ENCODE measurements around the gene VAV2.

Gene VAV2

DNA sequence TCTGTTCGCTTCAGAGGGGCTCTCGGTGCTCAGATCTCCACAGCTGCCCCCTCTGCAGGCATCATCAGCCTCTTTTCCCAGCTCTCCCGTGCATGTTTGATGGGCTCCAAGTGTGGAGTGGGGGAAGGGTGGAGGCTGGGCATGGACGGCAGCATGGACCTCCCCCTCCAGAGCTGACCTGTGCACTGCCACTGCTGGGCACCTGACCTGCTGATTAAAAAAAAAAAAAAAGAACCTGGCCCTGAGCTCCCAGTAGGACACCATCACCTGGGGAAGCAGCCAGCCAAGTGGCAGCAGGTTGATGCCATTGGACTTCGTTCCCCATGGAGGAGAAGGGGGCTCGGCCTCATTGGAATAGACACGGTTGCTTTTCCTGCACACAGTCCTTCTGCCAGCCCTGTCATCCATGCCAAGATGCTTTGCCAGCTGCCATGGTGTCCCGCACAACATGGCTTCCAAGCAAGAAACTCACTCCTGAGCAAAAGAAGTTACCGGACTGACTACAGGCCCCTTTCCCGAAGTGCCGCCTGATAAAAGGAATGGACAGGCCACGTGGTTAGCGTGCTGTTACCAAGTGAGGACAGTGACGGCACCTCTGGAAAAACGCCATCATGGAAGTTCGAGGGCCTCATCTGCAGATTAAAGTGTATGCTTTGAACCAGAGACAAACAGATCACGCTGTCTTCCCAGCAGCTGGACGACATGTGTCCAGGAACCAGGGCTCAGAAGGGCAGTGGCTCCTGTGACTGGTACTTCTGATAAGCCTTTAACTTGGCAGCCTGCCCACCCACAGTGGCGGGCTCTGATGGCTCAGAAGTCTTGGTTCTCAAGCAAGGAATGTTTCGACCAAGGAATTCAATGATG lies 18.4 kb upstream of the VAV2 start:
- no peak overlapping the region for H3K4me3 ChIP-seq (ENCODE audit: low read length)
- TF ChIP-seq CTCF (IDR thresholded peaks at IDR 0.05; ENCODE audit: insufficient read depth, low read depth, low read length, missing control alignments) = no peak
- no peak for DNase-seq (ENCODE audit: low read depth)

- no peak for DNase-seq (ENCODE audit: low read depth)
- no peak overlapping the region for H3K4me3 ChIP-seq (ENCODE audit: low read length)
- no peak for TF ChIP-seq CTCF (IDR thresholded peaks at IDR 0.05; ENCODE audit: insufficient read depth, low read depth, low read length, missing control alignments)
Observed at GRCh38 chr9:134007571-134007970, 15.4 kb upstream of the VAV2 start.

DNA sequence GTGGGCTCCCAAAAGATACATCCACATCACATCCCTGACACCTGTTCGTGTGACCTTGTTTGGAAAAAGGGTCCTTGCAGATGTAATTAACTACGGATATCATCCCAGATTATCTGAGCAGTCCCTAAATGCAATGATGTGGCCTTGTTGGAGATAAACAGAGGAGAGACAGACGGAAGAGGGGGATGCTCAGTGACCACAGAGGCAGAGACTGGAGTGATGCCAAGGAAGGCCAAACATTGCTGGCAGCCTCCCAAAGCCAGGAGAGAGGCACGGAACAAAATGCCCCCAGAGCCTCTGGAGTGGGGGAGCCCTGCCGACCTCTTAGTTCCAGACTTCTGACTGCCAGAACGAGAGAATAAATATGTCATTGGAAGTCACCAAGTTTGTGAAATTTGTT lies 15.0 kb upstream of the VAV2 start:
- H3K4me3 ChIP-seq (ENCODE audit: low read length) = no peak overlapping the region
- DNase-seq (ENCODE audit: low read depth) = no peak
- no peak for TF ChIP-seq CTCF (IDR thresholded peaks at IDR 0.05; ENCODE audit: insufficient read depth, low read depth, low read length, missing control alignments)

DNA sequence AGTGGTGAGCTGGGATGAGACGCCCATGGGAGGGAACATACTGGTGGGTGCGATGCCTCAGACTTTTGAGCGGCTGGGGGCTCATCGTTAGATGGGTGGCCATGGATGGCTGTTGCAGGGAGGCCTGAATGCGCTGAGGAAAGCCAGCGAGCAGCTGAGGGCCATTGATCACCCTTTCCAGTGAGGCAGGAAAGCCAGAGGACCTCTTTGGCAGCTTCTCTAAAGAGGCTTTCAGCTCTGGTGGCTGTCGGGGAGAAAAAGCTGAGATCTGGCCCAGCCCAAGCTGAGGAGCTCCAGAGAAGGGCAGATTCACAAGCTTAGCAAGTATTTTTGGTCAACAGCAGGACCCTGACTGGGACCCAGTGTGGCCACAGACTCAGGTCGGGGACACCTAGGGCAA lies 13.3 kb upstream of the VAV2 start:
- H3K4me3 ChIP-seq (ENCODE audit: low read length) = no peak overlapping the region
- no peak for TF ChIP-seq CTCF (IDR thresholded peaks at IDR 0.05; ENCODE audit: insufficient read depth, low read depth, low read length, missing control alignments)
- DNase-seq (ENCODE audit: low read depth) = no peak

DNA sequence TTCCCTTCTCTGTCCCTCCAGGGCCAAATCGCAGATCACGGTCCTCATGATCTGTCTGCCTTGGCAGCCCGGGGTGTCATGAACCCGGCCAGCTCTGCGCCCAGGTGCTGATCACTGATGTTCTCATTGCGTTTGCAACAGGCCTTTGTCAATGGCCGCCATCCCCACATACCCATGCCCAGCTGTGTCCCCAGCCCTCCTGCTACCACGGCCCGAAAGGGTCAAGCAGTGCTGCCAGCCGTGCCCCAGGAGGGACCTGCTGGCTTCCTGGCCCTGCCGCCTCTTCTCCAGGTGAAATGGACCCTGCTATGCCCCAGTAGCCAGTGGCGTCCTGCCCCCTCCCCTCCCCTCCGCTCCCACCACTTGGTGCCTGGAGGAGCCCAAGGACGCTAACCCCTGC lies 12.8 kb upstream of the VAV2 start:
- TF ChIP-seq CTCF (IDR thresholded peaks at IDR 0.05; ENCODE audit: insufficient read depth, low read depth, low read length, missing control alignments) = no peak
- DNase-seq (ENCODE audit: low read depth) = no peak
- H3K4me3 ChIP-seq (ENCODE audit: low read length) = no peak overlapping the region

DNA sequence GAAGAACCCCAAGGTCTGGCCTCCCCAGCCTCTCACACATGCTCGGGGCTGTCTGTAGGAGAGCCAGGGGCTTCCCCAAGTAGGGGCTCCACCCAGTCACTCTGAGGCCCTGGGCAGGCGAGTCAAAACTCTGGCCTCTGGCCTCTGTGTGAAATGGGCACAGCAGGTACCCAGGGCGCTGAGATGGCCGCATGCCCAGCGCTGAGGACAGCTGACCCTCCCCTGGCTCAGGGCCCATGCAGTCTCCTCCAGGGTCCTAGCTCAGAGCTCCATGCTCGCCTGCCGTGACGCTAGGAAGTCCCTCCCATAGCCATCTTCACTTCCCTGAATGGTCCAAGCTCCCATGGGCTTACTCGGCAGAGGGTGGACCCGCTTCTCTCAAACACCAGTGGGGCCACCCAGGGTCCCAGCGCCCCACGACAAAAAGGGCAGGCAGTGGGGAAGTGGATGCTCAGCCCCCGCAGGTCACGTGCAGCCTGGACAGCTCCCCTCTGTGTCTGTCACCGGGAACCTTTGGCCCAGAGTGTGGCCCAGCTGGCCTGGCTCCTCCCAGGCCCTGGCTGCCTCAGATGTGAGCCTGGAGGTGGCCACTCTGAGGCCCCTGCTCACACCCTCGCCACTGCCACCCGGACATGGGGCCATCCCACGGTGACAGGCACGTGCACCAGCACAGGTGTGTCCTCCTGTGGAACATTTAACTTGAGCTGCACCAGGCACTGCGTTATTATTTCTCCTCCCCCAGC lies 12.2 kb upstream of the VAV2 start:
- DNase-seq (ENCODE audit: low read depth) = no peak
- H3K4me3 ChIP-seq (ENCODE audit: low read length) = no peak overlapping the region
- no peak for TF ChIP-seq CTCF (IDR thresholded peaks at IDR 0.05; ENCODE audit: insufficient read depth, low read depth, low read length, missing control alignments)
